Esophagus muscularis mucosa (tissue), 4 donors: ENCODE measurements around the gene INHBA. TPM values are rescaled to one million over a fixed set of nuclear protein-coding genes. Genes with fewer than 3 reads are reported as not detected.
A peak's percentile ranks its signal among the peaks of the same experiment; 100 is the strongest.

Source experiments
- DNase-seq: peaks from one replicate; pipeline ENCODE4 v3.0.0-alpha.2; 2017; ENCODE audit errors: extremely low spot score
- H3K27ac ChIP-seq, 4 donors: fragments of 200-600 bp; sonication (generic); replicated peaks in 1 of 4; 1 replicate in 3 of 4; 2 replicates in 1 of 4; pipeline ENCODE4 v1.5.1; 2016 to 2019; ENCODE audit warnings: mild to moderate bottlenecking in 1 of 4
- H3K27me3 ChIP-seq, 4 donors: fragments of 200-600 bp; sonication (generic); one replicate each; pipeline versions ENCODE4 v1.5.1 to v1.6.0; 2016 to 2019
- H3K36me3 ChIP-seq, 4 donors: fragments of 200-600 bp; sonication (generic); one replicate each; pipeline ENCODE4 v1.5.1; 2016 to 2019
- H3K4me1 ChIP-seq, 4 donors: fragments of 200-600 bp; sonication (generic); one replicate each; pipeline ENCODE4 v1.5.1; 2016 to 2019
- H3K4me3 ChIP-seq, 4 donors: fragments of 200-600 bp; sonication (generic); 1 replicate in 2 of 4; 2 replicates in 2 of 4; pipeline ENCODE4 v1.5.1; 2016 to 2019; ENCODE audit warnings: mild to moderate bottlenecking in 4 of 4, moderate library complexity in 1 of 4
- H3K9me3 ChIP-seq, 4 donors: fragments of 200-600 bp; sonication (generic); 1 replicate in 3 of 4; 2 replicates in 1 of 4; pipeline ENCODE4 v1.5.1; 2016 to 2019
- EP300 ChIP-seq: sonication (generic); formaldehyde crosslinking; IDR thresholded peaks from one replicate; pipeline ENCODE4 v1.6.1; 2017; ENCODE audit warnings: antibody characterized with exemption
- POLR2A ChIP-seq: fragments of 450-650 bp; IDR thresholded peaks from one replicate; pipeline ENCODE4 v1.6.1; 2017; ENCODE audit warnings: antibody characterized with exemption, moderate library complexity, mild to moderate bottlenecking, low read depth
- POLR2AphosphoS5 ChIP-seq, 2 donors: sonication (generic); formaldehyde crosslinking; IDR thresholded peaks; one replicate each; pipeline ENCODE4 v1.6.1; 2017; ENCODE audit warnings: antibody characterized with exemption in 2 of 2
- WGBS: methylation state at CpG from one replicate; pipeline ENCODE4 v1.1.5; 2018; 5-methylcytosine and 5-hydroxymethylcytosine counted together
- intact Hi-C: fragments of 100-400 bp; cut with DNase I; formaldehyde crosslinking; loops from one replicate; pipeline ENCODE4 v1.15.1; 2023
- total RNA-seq, 4 donors: library from RNA; depleted of rRNA; stranded (reverse); fragments of >200 nt; gene quantifications; one replicate each; pipeline versions ENCODE4 v1.1.0 to v1.2.1, GENCODE V29; 2016
- TF ChIP-seq, protein P1 (sequence below), 3 experiments: fragments of 200-600 bp in 2 of 3; fragments of 450-650 bp in 1 of 3; sonication (generic) in 2 of 3; IDR thresholded peaks; one replicate each; pipeline ENCODE4 v1.5.1; 2017 to 2019; ENCODE audit warnings: antibody characterized with exemption in 3 of 3, mild to moderate bottlenecking in 2 of 3, moderate library complexity in 1 of 3

INHBA gene
- total RNA-seq, 4 donors from 2014 or later = 19.2 to 38.6 (median 32.9) TPM

- DNase-seq = no peak
- Histone ChIP-seq H3K27me3 (no peaks in the 10 kb centered on the region), H3K4me3 (peak overlapping the region; percentile 59 to 70 (median 64)), H3K4me1 (peaks cover 29 to 64% (median 60%) of the 10 kb centered on the region in 4 donors), H3K27ac (peak overlapping the region; percentile 83 to 94 (median 88)), H3K9me3 (no peaks in the 10 kb centered on the region), H3K36me3 (no peaks in the 10 kb centered on the region)
- WGBS = 47% methylated on average over 13 of the region's 13 CpGs
- TF ChIP-seq POLR2AphosphoS5 (IDR thresholded peaks at IDR 0.05) = no peak
- intact Hi-C loops = loop anchor here (10.0 kb wide), 1 partner anchor 1477 kb away; no protein-coding TSS in a partner anchor
These were observed 1.6 kb downstream of the INHBA start for GRCh38 chr7:41701068-41701941.

DNA sequence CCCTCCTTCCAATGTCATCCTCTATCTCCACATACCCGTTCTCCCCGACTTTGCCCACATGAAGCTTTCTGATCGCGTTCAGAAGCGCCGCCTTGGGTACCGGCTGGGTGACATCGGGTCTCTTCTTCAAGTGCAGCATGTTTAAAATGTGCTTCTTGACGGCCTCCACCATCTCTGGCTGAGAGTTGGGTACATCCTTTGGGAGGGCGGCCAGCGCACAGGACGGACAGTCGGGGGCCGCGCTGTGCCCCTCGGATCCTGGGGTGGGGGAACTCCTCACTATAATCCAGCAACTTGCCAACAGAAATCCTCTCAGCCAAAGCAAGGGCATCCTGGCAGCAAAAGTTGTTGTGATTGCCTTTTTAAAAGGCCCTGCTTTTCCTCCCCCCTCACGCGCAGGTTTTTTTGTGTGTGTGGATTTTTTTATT, 2.8 kb downstream of the INHBA start:
- no peak for TF ChIP-seq EP300
- TF ChIP-seq POLR2AphosphoS5 (IDR thresholded peaks at IDR 0.05) = no peak
- no peak for TF ChIP-seq POLR2A
- TF ChIP-seq, protein P1, sequence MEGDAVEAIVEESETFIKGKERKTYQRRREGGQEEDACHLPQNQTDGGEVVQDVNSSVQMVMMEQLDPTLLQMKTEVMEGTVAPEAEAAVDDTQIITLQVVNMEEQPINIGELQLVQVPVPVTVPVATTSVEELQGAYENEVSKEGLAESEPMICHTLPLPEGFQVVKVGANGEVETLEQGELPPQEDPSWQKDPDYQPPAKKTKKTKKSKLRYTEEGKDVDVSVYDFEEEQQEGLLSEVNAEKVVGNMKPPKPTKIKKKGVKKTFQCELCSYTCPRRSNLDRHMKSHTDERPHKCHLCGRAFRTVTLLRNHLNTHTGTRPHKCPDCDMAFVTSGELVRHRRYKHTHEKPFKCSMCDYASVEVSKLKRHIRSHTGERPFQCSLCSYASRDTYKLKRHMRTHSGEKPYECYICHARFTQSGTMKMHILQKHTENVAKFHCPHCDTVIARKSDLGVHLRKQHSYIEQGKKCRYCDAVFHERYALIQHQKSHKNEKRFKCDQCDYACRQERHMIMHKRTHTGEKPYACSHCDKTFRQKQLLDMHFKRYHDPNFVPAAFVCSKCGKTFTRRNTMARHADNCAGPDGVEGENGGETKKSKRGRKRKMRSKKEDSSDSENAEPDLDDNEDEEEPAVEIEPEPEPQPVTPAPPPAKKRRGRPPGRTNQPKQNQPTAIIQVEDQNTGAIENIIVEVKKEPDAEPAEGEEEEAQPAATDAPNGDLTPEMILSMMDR (IDR thresholded peaks at IDR 0.05) = no peak
- WGBS = 9% methylated on average over 18 of the region's 18 CpGs
- Histone ChIP-seq H3K4me1 (peaks cover 20 to 64% (median 54%) of the 10 kb centered on the region in 4 donors), H3K27ac (peak overlapping the region; percentile 83 to 94 (median 88)), H3K9me3 (no peaks in the 10 kb centered on the region), H3K4me3 (peak overlapping the region; percentile 59 to 70 (median 64)), H3K36me3 (no peaks in the 10 kb centered on the region), H3K27me3 (no peaks in the 10 kb centered on the region)
- intact Hi-C loops = loop anchor here (10.0 kb wide), 1 partner anchor 1475 kb away; no protein-coding TSS in a partner anchor
- no peak for DNase-seq

DNA sequence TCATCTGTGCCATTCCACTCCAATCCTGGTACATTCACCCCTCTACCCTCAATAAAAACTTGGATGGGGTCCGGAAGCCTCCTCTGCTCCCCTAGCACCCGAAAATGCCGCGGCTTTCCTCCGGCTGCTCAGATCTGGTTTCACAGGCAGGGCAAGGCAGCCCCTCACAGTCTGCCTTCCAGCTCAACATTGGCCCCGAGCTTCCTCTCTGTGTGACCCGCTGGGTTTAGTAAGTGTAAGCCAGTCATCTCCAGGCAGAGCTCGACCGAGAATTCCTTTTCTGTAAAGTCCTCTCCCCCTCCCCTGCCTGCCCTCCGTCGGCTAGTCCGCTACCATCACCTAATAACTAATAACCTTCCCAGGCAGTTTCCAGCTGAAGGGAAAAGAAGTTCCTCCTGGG, 3.4 kb downstream of the INHBA start:
- Histone ChIP-seq H3K9me3 (no peaks in the 10 kb centered on the region), H3K36me3 (no peaks in the 10 kb centered on the region), H3K27me3 (no peaks in the 10 kb centered on the region), H3K4me1 (peaks cover 17 to 65% (median 54%) of the 10 kb centered on the region in 4 donors), H3K4me3 (peak overlapping the region; percentile 59 to 70 (median 64)), H3K27ac (peak overlapping the region; percentile 83 to 94 (median 88))
- intact Hi-C loops = loop anchor here (10.0 kb wide), 2 partner anchors 705 to 795 kb away; no protein-coding TSS in a partner anchor
- no peak for DNase-seq
- TF ChIP-seq POLR2A (no peak), EP300 (no peak), POLR2AphosphoS5 (IDR thresholded peaks at IDR 0.05) (peak in 1 of 2 donors; percentile 53)
- TF ChIP-seq, protein P1 (IDR thresholded peaks at IDR 0.05) = no peak
- WGBS = 8% methylated on average over 11 of the region's 12 CpGs

DNA sequence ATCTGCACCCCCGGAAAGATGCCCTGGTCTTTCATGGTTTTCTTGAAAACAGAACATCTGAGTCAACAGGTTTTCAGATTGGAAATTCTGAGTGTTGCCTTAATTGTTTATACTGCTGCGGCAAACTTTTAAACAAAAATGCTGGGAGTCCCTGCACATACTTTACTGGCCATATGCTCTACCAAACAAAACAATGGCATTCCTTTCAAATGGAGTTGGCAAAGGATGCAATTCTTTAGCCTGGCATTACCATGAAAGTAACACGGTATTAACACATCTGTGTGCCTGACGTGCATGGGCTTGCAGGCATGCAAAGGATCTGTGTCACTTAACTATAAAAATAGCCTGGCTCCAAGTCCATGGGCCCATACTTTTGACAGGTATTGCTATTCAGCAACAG, 4.2 kb downstream of the INHBA start:
- 40% methylated on average over 4 of the region's 4 CpGs for WGBS
- H3K27me3 ChIP-seq = no peaks in the 10 kb centered on the region
- H3K36me3 ChIP-seq = no peaks in the 10 kb centered on the region
- no peaks in the 10 kb centered on the region for H3K9me3 ChIP-seq
- H3K27ac ChIP-seq = peak overlapping the region; percentile 83 to 94 (median 88)
- TF ChIP-seq POLR2AphosphoS5 (IDR thresholded peaks at IDR 0.05) (peak in 1 of 2 donors; percentile 35), EP300 (no peak)
- peak overlapping the region; percentile 59 to 70 (median 64) for H3K4me3 ChIP-seq
- intact Hi-C loops = loop anchor here (10.0 kb wide), 2 partner anchors 704 to 794 kb away; no protein-coding TSS in a partner anchor
- peaks cover 17 to 65% (median 54%) of the 10 kb centered on the region in 4 donors for H3K4me1 ChIP-seq
- DNase-seq = no peak

- TF ChIP-seq, protein P1 (IDR thresholded peaks at IDR 0.05) = no peak
- TF ChIP-seq EP300 (no peak), POLR2A (no peak)
- peak overlapping the region; percentile 83 to 94 (median 88) for H3K27ac ChIP-seq
- intact Hi-C loops = loop anchor here (10.0 kb wide), 2 partner anchors 703 to 793 kb away; no protein-coding TSS in a partner anchor
- no peaks in the 10 kb centered on the region for H3K9me3 ChIP-seq
- no peaks in the 10 kb centered on the region for H3K27me3 ChIP-seq
- no peak for DNase-seq
- H3K36me3 ChIP-seq = no peaks in the 10 kb centered on the region
- H3K4me3 ChIP-seq = peak overlapping the region; percentile 59 to 70 (median 64)
- peaks cover 20 to 69% (median 56%) of the 10 kb centered on the region in 4 donors for H3K4me1 ChIP-seq
- 50% methylated on average over 3 of the region's 3 CpGs for WGBS
These were observed 4.8 kb downstream of the INHBA start for GRCh38 chr7:41698114-41698513.
